HEK293T (cell line): Measurements from ENCODE around the gene CACTIN.

Experiments
- BHLHE40 ChIP-seq: fragments of 450-650 bp; IDR thresholded peaks from 2 replicates; pipeline ENCODE4 v1.6.1; 2016; ENCODE audit warnings: mild to moderate bottlenecking, moderate library complexity, borderline replicate concordance
- HDGF ChIP-seq: fragments of 450-650 bp; IDR thresholded peaks from 2 replicates; pipeline ENCODE4 v1.6.1; 2017; ENCODE audit warnings: antibody characterized with exemption, borderline replicate concordance
- SP1 ChIP-seq: fragments of 450-650 bp; IDR thresholded peaks from 2 replicates; pipeline ENCODE4 v1.6.1; 2017

DNA sequence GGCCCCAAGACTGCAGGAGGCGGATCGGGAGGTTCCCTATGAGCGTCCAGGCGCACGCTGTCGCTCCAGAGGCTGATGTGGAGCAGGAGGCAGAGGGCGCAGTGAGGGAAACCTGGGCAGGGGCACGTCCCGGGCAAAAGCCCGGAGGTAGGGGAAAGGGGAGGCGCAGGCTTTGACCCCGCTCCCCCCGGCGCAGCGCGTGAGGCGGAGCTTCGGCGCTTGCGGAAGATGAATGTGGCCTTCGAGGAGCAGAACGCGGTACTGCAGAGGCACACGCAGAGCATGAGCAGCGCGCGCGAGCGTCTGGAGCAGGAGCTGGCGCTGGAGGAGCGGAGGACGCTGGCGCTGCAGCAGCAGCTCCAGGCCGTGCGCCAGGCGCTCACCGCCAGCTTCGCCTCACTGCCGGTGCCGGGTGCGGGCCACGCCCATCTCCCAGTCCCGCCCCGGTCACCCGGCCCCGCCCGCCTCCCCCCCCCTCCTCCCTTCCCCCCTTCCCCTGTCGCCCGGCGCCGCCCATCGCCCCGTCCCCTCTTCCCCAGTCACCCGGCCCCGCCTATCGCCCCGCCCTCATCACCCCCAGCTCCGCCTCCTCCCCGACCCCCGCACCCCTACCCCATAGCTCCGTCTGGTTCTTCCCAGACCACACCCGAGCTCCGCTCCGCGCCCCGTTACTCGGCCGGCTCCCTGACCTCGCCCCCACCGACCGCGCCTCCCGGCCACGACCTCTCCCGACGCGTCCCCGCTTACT is 49.7 kb downstream of the CACTIN start:
- TF ChIP-seq BHLHE40 (no peak), HDGF (no peak), SP1 (no peak)
